GM18511 (cell line): Measurements from ENCODE around the gene PITX3.
A peak's percentile ranks its signal among the peaks of the same experiment; 100 is the strongest.

Experiments
- ATAC-seq: cut with Tn5 transposase; IDR thresholded peaks from one replicate; pipeline ENCODE4 v1.9.1; 2021; ENCODE audit warnings: mild to moderate bottlenecking, moderate library complexity; ENCODE audit not compliant: unreplicated experiment

Gene PITX3

DNA sequence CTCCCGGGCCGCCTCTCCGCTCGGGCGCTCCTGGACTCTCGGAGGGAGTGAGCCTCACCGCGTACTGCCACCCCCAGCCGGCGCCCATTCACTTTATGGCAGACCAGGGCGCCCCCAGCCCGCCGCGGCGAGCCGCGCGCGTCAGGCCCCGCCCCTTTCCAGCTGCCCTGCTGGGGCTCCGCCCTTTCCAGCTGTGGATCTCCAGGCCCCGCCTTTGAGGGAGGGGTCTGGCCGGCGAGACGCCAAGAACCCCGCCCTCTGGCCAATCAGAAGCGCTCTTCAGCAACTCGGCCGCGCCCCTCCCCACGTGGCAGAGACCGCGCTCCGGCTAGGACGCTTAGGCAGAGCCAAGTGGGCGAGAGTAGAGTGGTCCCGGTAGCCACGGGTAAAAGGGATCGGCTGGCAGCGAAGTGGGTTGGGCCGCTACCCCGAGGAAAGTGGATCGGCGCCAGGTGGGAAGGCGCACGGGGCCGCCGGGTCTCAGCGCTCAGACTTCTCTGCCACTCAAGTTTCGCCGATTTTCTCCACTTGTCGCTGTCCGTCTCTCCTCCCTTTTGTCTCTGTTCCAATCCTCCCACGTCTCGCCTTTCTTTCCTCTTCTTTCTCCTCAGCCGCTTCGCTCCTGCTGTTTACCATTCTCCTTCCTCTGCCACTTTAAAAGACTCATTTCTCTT, at the start of gene PITX3:
PITX3 (minus strand) TSS at position 69 of the 674 bp plus-strand sequence. CDS start 9,432 bp downstream, outside the sequence.
- ATAC-seq: peak; percentile 39

GRCh38 chr10:102289840-102290239, 48.5 kb upstream of the PITX3 start:
- no peak for ATAC-seq

DNA sequence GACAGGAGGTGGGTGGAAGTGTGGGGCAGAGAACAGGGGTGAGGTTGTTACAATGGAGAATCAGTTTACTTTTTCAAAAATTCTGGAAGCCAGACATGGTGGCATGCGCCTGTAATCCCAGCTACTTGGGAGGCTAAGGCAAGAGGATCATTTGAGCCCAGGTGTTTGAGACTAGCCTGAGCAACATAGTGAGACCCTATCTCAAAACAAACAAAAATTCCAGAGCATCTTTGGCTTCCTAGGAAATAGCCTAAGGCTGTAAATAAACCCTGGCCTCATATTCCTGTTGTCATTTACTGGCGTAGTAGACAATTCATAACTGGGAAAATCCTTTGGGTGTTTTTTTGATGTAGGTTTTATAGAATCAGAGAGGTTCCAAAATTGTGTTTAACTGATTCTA, 48.0 kb upstream of the PITX3 start:
- ATAC-seq: no peak

- ATAC-seq: no peak
Measured at GRCh38 chr10:102287991-102288390, 46.7 kb upstream of the PITX3 start.

DNA sequence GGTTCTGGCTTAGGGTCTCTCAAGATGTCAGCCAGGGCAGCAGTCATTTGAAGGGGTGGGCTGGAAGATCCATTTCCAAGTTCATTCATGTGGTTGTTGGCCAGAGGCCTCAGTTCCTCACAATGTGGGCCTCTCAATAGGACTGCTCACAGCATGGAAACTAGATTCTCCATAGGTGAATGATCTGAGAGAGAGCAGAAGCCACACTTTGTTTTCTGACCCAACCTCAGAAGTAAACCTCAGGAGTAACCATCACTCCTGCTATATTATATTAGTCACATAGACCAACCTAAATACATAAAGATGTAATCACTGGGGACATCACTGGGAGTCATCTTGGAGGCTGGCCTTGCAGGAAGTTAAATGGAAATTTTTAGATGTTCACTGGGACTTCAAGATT, 46.2 kb upstream of the PITX3 start:
- no peak for ATAC-seq

DNA sequence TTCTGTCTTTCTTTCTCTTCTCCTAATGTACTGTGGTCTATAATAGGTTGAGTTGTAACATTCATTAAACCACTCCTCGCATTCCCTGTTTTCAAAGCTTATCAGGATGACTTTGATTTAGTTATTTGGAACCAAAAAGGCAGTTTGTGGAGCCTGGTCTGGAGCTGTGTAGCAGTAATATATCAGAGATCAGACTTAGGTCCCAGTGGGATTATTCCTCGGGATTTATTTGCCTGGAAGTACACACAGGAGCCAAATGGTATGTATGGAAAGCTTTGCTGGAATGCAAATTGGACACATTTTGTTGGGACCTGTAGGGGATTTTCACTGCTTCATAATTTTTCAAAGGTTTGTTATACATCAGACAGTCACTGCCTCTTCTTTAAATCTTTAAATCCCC, 44.9 kb upstream of the PITX3 start:
- ATAC-seq: no peak

- no peak for ATAC-seq
Measured at GRCh38 chr10:102285133-102285532, 43.8 kb upstream of the PITX3 start.

- no peak for ATAC-seq
Measured at GRCh38 chr10:102284531-102284930, 43.2 kb upstream of the PITX3 start.

GRCh38 chr10:102283890-102284289, 42.6 kb upstream of the PITX3 start:
- no peak for ATAC-seq

DNA sequence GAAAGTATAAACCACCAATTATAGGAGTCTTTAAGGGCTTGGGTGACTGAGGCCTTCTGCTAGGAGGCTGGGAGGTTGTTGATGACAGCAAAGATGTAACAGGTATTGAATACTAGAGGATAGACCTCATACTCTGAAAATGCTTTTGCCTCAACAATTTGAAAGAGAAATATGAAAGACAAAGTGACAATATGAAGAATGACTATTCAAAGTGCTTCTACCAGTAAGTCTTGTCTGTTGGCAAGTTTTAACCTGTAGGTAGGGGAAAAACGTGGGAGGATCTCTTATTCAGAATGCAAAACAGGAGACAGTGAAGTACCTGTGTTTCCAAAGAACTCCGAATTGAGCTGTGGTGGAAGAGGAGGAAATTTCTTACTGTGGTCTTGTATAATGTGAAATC, 42.2 kb upstream of the PITX3 start:
- ATAC-seq: no peak

DNA sequence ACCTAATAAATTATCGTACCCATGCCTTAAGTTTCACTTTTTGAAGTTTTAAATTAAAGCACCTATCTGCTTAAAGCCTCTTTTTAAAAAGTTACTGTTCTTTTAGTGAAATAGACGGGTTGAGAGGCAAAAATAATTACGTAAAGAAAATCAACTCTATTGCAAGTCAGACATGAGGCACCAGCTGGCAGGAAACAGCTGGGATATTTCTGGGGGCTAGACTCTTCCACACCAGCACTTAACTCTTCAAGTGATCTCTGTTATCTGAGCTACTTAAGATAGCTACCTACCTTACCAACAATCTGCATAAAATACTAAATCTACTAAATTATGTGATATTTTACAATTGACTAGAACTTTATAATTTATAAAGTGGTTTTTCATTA, 39.8 kb upstream of the PITX3 start:
- ATAC-seq: no peak

DNA sequence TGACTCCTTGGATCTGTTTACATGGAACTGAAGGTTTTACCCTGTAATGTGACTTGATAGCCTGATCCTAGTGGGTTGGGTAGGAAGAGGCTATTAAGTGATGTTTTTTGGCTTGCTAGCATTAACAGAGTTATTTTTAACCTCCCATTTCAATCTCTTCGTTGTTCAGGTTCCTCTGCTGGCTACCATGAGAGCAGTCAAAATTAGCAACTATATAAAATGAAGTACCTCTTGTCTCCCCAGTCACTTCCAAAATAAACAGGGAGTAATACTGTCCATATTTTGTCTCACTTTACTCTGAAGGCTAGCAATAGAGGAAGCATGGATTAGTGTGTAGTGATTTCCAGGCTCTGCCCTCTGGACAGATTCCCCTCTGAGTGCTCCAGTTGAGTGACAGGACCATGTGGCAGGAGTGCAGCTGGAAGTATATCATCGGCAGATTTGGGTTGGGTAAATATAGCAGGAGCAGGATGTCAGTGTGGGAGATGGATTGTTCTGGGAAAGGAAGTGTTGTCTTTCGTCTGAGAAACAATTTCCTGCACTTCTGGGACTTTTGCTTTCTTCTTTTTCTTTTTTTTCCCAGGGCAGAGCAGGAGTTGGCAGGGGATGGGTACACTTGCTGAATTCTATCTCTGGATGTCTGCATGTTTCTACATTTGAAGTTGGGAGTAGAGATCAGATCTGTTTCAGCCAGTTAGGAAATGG, 39.2 kb upstream of the PITX3 start:
- ATAC-seq: no peak

DNA sequence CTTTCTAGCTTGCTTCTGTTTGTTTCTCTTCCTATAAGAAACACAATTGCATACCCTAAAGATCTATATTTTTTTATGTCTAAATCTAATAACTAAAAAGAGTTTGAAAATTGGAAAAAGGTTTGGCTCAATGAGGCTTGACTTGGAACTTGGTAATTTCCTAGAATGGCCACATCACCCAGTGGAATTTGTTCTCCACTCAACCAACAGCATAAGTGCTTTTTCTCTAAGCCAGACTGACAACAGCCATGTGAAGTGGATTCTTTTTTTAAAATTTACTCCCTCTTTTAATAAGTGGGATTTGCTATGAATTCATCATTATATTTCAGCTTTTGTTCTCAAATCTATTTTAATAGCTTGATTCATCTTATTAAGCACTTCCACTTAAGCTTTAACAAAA, 37.8 kb upstream of the PITX3 start:
- ATAC-seq: no peak

- no peak for ATAC-seq
Measured at GRCh38 chr10:102275343-102275742, 34.0 kb upstream of the PITX3 start.

GRCh38 chr10:102274062-102274461, 32.8 kb upstream of the PITX3 start:
- ATAC-seq: no peak

GRCh38 chr10:102269017-102269416, 27.7 kb upstream of the PITX3 start:
- ATAC-seq: no peak

DNA sequence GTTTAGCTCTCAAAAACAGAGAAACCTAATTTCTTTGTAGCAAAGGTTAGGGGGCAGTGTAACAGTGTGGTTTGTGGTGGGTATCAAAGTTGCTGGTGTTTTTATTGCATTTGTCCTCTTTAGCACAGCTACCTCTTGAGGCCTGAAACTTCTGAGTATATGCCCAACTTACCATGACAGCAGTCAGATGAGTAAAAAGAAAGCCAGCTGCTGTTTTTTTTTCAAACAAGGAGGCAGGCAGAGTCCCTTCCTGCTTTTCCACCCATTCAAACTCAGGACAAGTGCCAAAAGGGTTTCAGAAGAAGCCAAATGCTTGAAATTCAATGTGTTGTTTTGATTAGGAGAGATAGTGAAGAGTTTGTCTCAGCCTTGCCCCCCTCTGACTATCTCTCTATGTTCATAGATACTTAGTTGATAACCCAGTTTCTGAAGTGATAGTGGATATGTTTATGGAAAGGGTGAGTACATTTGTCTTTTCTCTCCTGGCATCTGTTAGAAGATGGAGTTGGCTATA, 27.1 kb upstream of the PITX3 start:
- no peak for ATAC-seq

GRCh38 chr10:102267748-102268147, 26.4 kb upstream of the PITX3 start:
- ATAC-seq: no peak

- no peak for ATAC-seq
Measured at GRCh38 chr10:102266670-102267069, 25.4 kb upstream of the PITX3 start.

DNA sequence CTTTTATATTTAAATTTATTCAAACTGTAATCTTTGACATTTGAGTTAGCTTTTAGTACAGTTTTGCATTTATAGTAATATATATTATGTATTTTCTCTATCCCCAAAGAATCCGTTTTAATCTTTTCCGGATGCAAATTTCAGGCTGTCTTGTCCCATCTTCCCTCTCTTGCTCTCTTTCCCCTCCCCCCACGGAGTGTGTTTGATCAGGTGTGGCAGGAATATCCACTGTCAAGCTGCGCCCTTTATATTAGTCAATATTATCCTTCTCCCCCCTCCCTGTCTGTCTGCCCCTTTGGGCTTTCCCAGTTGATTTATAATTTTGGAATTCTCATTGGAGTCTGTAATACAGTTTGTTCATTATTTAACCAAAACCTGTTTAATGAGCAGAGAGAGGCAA, 23.1 kb upstream of the PITX3 start:
- no peak for ATAC-seq

GRCh38 chr10:102262744-102263370, 21.5 kb upstream of the PITX3 start:
- ATAC-seq: no peak

DNA sequence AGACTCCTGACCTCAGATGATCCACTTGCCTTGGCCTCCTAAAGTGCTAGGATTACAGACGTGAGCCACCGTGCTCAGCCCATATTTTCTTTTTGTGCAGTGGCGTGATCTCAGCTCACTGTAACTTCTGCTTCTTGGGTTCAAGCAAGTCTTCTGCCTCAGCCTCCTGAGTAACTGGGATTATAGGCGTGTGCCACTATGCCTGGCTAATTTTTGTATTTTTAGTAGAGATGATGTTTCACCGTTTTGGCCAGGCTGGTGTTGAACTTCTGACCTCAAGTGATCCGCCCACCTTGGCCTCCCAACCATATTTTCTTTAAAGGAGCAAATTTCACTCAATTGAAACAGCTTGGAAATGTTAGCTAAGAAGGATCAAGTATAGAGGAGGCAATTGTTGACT, 20.5 kb upstream of the PITX3 start:
- ATAC-seq: no peak
